ENCODE data around the gene TNS4.

TNS4 gene

DNA sequence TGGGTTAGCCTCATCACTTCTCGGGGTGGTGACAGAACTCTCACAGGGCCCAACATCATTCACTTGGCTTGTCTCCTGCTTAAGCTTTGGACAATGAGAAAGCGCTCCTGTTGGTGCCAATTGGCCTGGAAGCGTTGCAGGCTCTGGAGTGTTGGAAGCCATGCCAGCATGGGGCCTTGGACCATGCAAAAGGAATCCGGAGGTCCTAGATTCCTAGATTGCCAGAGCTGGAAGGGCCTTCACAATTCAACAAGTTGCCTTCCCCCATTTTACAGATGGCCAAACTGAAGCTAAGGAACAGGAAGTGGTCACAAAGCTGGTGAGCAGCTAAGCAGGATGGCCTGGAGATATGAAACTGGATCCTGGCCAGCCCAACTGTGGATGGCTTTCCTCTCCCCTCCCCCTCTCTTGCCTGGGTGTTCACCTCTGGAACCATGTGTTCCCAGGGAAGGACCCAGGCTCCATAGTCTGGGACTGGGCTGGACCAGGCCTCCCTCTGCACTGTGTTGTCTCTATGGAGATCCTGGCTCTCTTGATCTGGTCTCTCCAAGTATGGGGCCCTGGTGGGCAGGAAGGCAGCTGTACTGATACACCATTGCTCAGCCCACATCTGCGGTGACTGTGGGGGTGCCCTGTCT, 64.2 kb downstream of the TNS4 start:
- no peak for DNase-seq (ENCODE audit: low read depth)

DNA sequence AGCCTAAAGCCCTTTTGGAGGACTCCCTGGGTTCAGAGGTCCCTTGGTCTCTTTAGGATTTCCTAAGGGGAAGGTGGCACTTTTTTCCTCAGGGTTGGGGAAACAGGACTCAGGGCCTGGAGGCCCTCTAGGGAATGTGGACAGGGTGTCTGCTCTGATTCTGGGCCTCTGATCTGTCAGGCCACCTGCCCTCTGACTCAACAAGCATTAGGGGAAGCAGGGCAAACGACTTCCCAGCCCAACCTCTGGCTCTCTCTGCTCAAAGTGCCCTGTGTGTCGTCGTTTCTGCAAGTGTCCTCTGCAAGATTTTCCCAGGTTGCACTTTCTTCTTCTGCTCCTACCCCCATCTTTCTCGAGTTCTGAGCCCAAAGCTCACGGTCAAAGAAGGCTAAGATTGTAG, 64.8 kb downstream of the TNS4 start:
- no peak for DNase-seq (ENCODE audit: low read depth)

DNA sequence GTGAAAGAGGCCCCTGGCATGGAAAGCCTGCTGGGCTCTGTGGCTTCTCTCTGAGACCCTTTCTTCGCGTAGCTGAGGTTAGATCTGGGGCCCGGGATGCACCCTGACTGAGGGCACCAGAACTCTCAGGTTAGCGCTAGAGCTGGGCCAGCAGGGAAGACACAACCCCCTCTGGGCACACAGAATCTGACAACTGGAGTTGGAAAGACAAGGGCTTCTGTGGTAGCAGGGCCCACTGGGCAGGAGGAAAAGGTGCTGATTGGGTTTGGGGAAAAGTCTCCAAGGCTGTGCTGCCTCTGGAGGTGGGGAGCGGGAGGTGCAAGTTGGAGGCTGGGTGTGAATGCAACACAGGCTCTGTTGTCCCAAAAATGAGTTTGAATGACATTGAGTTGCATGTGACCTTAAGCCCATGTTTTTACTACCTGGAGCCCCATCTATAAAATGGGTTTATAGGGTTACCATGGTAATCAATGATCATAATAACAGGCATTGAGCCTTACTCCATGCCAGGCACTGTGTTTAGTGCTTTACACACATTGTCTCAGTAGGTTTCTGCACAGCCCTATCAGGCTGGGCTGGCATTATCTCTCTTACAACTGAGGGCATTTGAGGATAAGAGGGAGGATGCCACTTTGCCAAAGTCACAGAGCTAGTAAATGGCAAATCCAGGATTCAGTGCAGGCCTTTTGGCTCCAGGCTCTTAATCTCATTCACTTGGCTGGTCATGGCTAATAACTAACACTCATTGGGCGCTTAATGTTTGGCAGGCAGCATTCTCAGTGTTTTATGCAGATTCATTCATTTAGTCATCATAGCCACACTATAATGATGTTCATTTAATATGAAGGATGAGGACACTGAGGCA, 67.6 kb downstream of the TNS4 start:
- no peak for DNase-seq (ENCODE audit: low read depth)

DNA sequence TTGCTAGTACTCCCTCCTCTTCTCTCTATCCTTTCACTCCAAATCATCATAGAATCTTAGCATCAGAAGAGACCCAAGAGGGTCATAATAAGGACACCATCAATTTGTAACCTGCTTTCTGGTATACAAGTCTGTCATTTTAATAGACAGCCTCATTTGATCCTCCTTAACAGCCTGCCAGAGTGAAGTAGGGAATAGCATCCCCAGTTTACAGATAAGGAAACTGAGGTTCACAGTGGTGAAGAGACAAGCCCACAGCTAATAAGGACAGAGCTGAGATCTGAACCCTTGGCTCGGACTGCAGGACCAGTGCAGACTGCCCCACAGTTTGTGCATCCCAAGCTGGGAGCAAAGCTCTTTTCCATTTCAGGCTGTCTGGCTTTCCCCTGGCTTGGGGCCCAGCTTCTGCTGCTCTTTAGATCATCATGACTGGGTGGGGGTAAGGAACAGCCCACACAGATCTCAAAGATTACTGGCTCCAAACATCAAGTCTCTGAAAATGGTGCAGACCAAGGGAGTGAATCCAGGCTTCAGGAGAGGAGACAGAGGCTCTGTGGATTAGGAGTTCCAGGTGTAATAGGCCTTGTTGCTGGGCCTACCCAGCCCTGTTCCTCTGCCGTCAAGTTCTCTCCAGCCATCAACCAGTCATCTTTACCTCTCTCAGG, 68.4 kb downstream of the TNS4 start:
- no peak for DNase-seq (ENCODE audit: low read depth)

DNA sequence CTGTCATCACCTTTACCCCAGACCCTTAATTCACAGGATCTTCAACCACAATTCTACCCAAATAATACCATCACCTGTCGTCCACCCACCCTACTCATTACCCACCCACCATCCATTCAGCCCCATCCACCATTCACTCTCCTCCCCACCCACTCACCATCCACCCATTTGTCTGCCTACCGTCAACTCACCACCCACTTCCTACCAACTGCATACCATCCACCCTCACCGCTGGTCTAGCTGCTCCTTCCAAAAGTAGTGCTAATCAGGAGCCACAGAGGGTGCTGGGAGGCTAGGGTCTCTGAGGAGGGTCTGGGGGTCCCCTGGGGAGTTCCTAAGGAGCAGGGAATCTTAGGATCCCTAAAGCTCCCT, 70.2 kb downstream of the TNS4 start:
- no peak for DNase-seq (ENCODE audit: low read depth)

DNA sequence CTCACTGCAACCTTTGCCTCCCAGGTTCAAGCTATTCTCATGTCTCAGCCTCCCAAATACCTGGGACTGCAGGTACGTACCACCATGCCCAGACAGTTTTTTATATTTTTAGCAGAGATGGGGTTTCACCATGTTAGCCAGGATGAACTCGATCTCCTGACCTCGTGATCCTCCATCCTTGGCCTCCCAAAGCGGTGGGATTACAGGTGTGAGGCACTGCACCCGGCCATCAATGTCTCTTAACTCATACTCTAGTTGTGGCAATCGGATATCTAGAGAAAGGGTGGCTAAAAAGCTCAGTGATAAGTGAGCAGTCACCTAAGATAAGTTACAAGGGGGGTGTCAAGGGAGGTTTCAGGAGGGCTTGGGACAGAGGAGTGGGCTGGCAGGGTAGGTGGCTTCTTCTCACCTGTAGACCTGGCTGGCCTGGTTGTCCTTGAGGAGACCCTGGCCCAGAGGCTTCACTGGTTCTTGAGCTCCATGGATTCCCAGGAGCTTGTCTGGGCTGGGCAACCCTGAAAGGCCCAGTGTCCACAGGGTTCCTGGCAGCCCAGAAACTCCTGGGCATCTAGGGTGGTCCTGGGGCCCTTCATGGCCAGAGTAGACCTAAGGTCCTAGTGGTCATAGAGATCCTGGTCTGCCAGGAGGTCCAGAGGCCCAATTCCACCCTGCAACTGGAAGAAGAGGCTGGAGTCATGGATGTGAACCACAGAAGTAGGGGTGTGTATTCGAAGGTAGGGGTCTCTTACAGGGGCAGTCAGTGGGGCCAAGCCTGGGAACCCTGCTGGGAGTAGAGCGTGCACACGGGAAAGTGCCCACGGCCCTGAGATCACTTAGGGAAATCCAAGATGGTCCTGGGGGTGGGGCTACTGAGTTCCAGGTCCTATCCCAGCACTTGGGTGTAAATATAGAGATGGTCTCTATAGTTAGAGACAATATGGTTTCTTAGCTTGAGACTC, 70.9 kb downstream of the TNS4 start:
- DNase-seq (ENCODE audit: low read depth) = no peak

DNA sequence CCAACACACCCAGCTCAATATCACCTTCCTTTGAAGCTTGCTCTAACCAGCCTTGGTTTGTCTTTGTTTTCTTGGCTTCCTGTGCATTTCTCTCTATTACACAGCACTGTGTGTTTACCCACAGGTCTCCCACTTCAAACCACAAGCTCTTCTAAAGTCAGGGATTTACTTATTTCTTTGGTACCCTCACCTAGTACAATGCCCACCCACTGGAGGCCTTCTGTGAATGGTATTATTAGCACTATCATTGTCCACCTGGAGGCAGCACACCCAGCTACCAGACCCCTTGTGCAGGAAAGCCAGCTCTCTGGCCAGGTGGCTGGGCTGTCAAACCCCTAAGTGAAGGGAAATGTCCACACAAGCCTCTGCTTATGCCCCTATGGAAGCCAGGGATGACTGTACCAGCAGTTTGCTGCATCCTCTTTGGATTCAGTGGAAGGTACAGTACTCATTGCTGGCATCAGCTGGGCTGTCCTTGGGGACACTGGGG, 74.4 kb downstream of the TNS4 start:
- no peak for DNase-seq (ENCODE audit: low read depth)

Measured in HS-5 (cell line).